Neural progenitor cell (in vitro differentiated cells): Measurements from ENCODE around the gene PADI3.

Experiments
- EZH2 ChIP-seq: fragments of 200-600 bp; sonication (generic); IDR thresholded peaks from 2 replicates; pipeline ENCODE4 v1.6.1; 2017; ENCODE audit warnings: antibody characterized with exemption, mild to moderate bottlenecking, moderate library complexity
- TF ChIP-seq, protein P1 (sequence below): fragments of 200-600 bp; sonication (generic); IDR thresholded peaks from 2 replicates; pipeline ENCODE4 v1.5.1; 2017; ENCODE audit warnings: antibody characterized with exemption, mild to moderate bottlenecking

DNA sequence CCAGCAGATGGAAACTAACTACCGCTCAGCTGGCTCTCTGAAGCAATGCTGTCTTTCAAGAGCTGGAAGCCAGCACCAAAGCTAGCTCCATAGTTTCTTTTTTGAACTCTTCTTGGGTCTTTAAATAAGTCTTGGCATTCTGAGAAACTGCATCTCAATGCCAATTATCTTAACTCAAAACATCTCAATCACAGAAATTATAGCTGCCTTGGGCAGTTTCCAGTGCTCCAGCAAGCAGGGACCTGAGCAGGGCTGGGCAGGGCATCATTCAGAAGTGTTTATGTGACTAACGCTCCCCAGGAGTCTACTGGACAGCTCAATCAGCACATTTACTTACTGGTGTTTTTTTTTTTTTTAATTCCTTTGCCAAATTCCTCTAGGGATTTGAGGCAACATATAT, 40.8 kb downstream of the PADI3 start:
- TF ChIP-seq, protein P1, sequence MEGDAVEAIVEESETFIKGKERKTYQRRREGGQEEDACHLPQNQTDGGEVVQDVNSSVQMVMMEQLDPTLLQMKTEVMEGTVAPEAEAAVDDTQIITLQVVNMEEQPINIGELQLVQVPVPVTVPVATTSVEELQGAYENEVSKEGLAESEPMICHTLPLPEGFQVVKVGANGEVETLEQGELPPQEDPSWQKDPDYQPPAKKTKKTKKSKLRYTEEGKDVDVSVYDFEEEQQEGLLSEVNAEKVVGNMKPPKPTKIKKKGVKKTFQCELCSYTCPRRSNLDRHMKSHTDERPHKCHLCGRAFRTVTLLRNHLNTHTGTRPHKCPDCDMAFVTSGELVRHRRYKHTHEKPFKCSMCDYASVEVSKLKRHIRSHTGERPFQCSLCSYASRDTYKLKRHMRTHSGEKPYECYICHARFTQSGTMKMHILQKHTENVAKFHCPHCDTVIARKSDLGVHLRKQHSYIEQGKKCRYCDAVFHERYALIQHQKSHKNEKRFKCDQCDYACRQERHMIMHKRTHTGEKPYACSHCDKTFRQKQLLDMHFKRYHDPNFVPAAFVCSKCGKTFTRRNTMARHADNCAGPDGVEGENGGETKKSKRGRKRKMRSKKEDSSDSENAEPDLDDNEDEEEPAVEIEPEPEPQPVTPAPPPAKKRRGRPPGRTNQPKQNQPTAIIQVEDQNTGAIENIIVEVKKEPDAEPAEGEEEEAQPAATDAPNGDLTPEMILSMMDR = no peak
- TF ChIP-seq EZH2 = no peak
